Stimulated activated CD8-positive, alpha-beta memory T cell treated with anti-CD3 and anti-CD28 coated beads, Interleukin-15, amount 100 ng/mL, for 4 hours (primary cell): Measurements from ENCODE around the gene USP15.
"Not testable (repeated sequence)": the region's sequence is repeated elsewhere in the genome, so short reads cannot be mapped to it uniquely, and the experiment has no call there.

Experiments
- DNase-seq, 2 donors: peaks; one replicate each; pipeline ENCODE4 v3.0.0-alpha.2; 2020; ENCODE audit warnings: low read depth in 2 of 2

USP15 gene

GRCh38 chr12:62323386-62323785 is 63.2 kb downstream of the USP15 start:
- DNase-seq = no peak

- DNase-seq = no peak
These were observed 68.2 kb downstream of the USP15 start for GRCh38 chr12:62328296-62328921.

GRCh38 chr12:62331306-62331705 is 71.1 kb downstream of the USP15 start:
- DNase-seq = no peak

- no peak for DNase-seq
These were observed 72.4 kb downstream of the USP15 start for GRCh38 chr12:62332598-62332997.

GRCh38 chr12:62335057-62335456 is 74.9 kb downstream of the USP15 start:
- DNase-seq = no peak

- DNase-seq = no peak
These were observed 75.6 kb downstream of the USP15 start for GRCh38 chr12:62335796-62336195.

GRCh38 chr12:62337643-62338042 is 77.4 kb downstream of the USP15 start:
- DNase-seq = not testable (repeated sequence)

- not testable (repeated sequence) for DNase-seq
These were observed 82.6 kb downstream of the USP15 start for GRCh38 chr12:62342614-62343303.

- not testable (repeated sequence) for DNase-seq
These were observed 83.3 kb downstream of the USP15 start for GRCh38 chr12:62343304-62344120.

GRCh38 chr12:62344731-62345556 is 84.7 kb downstream of the USP15 start:
- not testable (repeated sequence) for DNase-seq

- DNase-seq = no peak
These were observed 85.5 kb downstream of the USP15 start for GRCh38 chr12:62345667-62346066.

- DNase-seq = no peak
These were observed 86.6 kb downstream of the USP15 start for GRCh38 chr12:62346817-62347216.

- DNase-seq = no peak
These were observed 87.9 kb downstream of the USP15 start for GRCh38 chr12:62347922-62348650.

- no peak for DNase-seq
These were observed 90.3 kb downstream of the USP15 start for GRCh38 chr12:62350554-62350953.

GRCh38 chr12:62351326-62351725 is 91.1 kb downstream of the USP15 start:
- no peak for DNase-seq

GRCh38 chr12:62361048-62361447 is 100.8 kb downstream of the USP15 start:
- DNase-seq = no peak

- no peak for DNase-seq
These were observed 103.3 kb downstream of the USP15 start for GRCh38 chr12:62363506-62363905.

GRCh38 chr12:62364697-62365096 is 104.5 kb downstream of the USP15 start:
- not testable (repeated sequence) for DNase-seq

GRCh38 chr12:62365846-62366245 is 105.6 kb downstream of the USP15 start:
- DNase-seq = not testable (repeated sequence)

- not testable (repeated sequence) for DNase-seq
These were observed 108.4 kb downstream of the USP15 start for GRCh38 chr12:62368430-62369223.
